Measurements from ENCODE around the gene MCTP1. TPM values are rescaled to one million over a fixed set of nuclear protein-coding genes. Genes with fewer than 3 reads are reported as not detected.

The MCTP1 gene
- polyA plus RNA-seq, 3 donors = 34.4 to 72.9 (median 55.5) TPM

- Histone ChIP-seq H3K4me3 (replicated peaks in 1 of 3; ENCODE audit: low read depth in 2 of 3, low read length in 3 of 3) (no peak overlapping the region), H3K79me2 (ENCODE audit: insufficient read depth, low read length) (no peaks in the 10 kb centered on the region), H3K9me3 (replicated peaks in 1 of 2; ENCODE audit: control insufficient read depth in 1 of 2, insufficient read depth in 1 of 2, low read length in 2 of 2) (no peaks in the 10 kb centered on the region), H3K27ac (ENCODE audit: low read depth in 1 of 2, low read length in 2 of 2) (no peak overlapping the region), H4K20me1 (ENCODE audit: insufficient read depth, low read length) (no peaks in the 10 kb centered on the region), H3K36me3 (replicated peaks in 1 of 2; ENCODE audit: control insufficient read depth in 1 of 2, insufficient read depth in 2 of 2, low read length in 2 of 2) (no peaks in the 10 kb centered on the region), H3K27me3 (ENCODE audit: control insufficient read depth in 2 of 2, insufficient read depth in 2 of 2, low read length in 2 of 2) (no peaks in the 10 kb centered on the region), H3K4me1 (ENCODE audit: control insufficient read depth in 1 of 2, insufficient read depth in 2 of 2, low read length in 2 of 2) (no peaks in the 10 kb centered on the region), H3K4me2 (replicated peaks; ENCODE audit: extremely low read depth, low read length, poor library complexity, severe bottlenecking) (no peak overlapping the region), H3K9ac (ENCODE audit: insufficient read depth, low read length, poor library complexity, severe bottlenecking) (no peak overlapping the region), H2AFZ (ENCODE audit: insufficient read depth, low read depth, low read length, poor library complexity, severe bottlenecking) (no peak overlapping the region)
- H3K27me3 Mint-ChIP-seq (ENCODE audit: low read depth in 3 of 3) = no peaks in the 10 kb centered on the region
- H3K36me3 Mint-ChIP-seq = no peaks in the 10 kb centered on the region
- no peak overlapping the region for H3K4me3 Mint-ChIP-seq
- 75% methylated on average over 2 of the region's 4 CpGs for WGBS (ENCODE audit: insufficient coverage)
- TF ChIP-seq, protein P1, sequence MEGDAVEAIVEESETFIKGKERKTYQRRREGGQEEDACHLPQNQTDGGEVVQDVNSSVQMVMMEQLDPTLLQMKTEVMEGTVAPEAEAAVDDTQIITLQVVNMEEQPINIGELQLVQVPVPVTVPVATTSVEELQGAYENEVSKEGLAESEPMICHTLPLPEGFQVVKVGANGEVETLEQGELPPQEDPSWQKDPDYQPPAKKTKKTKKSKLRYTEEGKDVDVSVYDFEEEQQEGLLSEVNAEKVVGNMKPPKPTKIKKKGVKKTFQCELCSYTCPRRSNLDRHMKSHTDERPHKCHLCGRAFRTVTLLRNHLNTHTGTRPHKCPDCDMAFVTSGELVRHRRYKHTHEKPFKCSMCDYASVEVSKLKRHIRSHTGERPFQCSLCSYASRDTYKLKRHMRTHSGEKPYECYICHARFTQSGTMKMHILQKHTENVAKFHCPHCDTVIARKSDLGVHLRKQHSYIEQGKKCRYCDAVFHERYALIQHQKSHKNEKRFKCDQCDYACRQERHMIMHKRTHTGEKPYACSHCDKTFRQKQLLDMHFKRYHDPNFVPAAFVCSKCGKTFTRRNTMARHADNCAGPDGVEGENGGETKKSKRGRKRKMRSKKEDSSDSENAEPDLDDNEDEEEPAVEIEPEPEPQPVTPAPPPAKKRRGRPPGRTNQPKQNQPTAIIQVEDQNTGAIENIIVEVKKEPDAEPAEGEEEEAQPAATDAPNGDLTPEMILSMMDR (IDR thresholded peaks at IDR 0.05) = no peak
- intact Hi-C loops (cut with micrococcal nuclease) = no loop called here
- H3K9me3 Mint-ChIP-seq = peaks cover 0 to 10% (median 2%) of the 10 kb centered on the region in 7 donors
- no peak for DNase-seq
- peak overlapping the region in 1 of 7 donors; percentile 41 for H3K27ac Mint-ChIP-seq
- H3K4me1 Mint-ChIP-seq = peaks cover 11% of the 10 kb centered on the region
Measured at GRCh38 chr5:95178046-95178651, 106.7 kb downstream of the MCTP1 start.

GRCh38 chr5:95177456-95177855 lies 107.4 kb downstream of the MCTP1 start:
- H3K79me2 ChIP-seq (ENCODE audit: insufficient read depth, low read length) = no peaks in the 10 kb centered on the region
- intact Hi-C loops (cut with micrococcal nuclease) = no loop called here
- WGBS (ENCODE audit: insufficient coverage) = 100% methylated on average over 2 of the region's 4 CpGs
- no peak for DNase-seq
- H3K4me2 ChIP-seq (replicated peaks; ENCODE audit: extremely low read depth, low read length, poor library complexity, severe bottlenecking) = no peak overlapping the region
- no peak overlapping the region for H3K27ac ChIP-seq (ENCODE audit: low read depth in 1 of 2, low read length in 2 of 2)
- Mint-ChIP-seq H3K27me3 (ENCODE audit: low read depth in 3 of 3) (no peaks in the 10 kb centered on the region), H3K4me1 (peaks cover 11% of the 10 kb centered on the region), H3K9me3 (peaks cover 0 to 10% (median 2%) of the 10 kb centered on the region in 7 donors), H3K4me3 (no peak overlapping the region), H3K36me3 (no peaks in the 10 kb centered on the region), H3K27ac (no peak overlapping the region)
- H2AFZ ChIP-seq (ENCODE audit: insufficient read depth, low read depth, low read length, poor library complexity, severe bottlenecking) = no peak overlapping the region
- no peak overlapping the region for H3K4me3 ChIP-seq (replicated peaks in 1 of 3; ENCODE audit: low read depth in 2 of 3, low read length in 3 of 3)
- H3K9me3 ChIP-seq (replicated peaks in 1 of 2; ENCODE audit: control insufficient read depth in 1 of 2, insufficient read depth in 1 of 2, low read length in 2 of 2) = no peaks in the 10 kb centered on the region
- H4K20me1 ChIP-seq (ENCODE audit: insufficient read depth, low read length) = no peaks in the 10 kb centered on the region
- H3K4me1 ChIP-seq (ENCODE audit: control insufficient read depth in 1 of 2, insufficient read depth in 2 of 2, low read length in 2 of 2) = no peaks in the 10 kb centered on the region
- no peak overlapping the region for H3K9ac ChIP-seq (ENCODE audit: insufficient read depth, low read length, poor library complexity, severe bottlenecking)
- H3K36me3 ChIP-seq (replicated peaks in 1 of 2; ENCODE audit: control insufficient read depth in 1 of 2, insufficient read depth in 2 of 2, low read length in 2 of 2) = no peaks in the 10 kb centered on the region
- TF ChIP-seq, protein P1 (IDR thresholded peaks at IDR 0.05) = no peak
- H3K27me3 ChIP-seq (ENCODE audit: control insufficient read depth in 2 of 2, insufficient read depth in 2 of 2, low read length in 2 of 2) = no peaks in the 10 kb centered on the region
